ENCODE results near the gene CRHBP.
"Not testable (repeated sequence)": the region's sequence is repeated elsewhere in the genome, so short reads cannot be mapped to it uniquely, and the experiment has no call there.

Gene CRHBP

DNA sequence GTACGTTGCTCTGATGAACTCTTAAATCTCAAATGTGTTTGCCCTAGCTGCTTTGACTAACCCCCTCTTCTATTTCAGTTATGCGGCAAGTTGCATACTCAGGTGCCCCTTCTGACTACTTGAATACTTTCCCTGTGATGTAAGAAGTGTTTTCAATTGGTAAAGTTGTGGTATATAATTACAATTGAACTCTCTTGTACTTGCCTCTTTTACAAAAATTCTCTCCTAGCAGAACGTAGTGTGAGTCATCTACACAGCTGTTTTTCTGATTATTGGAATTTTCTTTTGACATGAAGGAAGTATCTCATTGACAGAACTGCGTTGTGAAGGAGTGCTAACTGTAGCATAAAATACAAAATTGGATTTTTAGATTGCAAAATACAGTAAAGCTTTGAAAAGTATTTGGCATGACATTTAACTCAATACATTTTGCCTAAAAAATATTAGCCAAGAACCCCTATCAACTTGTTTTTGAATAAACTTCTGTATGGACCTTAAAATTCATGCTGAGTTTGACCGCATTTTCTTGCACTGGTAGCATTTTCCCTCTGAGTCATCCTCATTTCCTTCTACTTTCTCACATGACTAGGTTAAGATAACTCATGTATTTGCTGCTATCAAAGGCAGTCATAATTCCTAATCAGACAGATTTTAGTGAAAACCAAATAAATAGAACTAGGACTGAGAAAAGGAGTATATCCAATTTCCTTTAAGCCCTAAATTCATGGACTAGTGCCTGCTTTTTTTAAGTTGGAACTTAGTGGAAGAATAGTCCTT, 6.3 kb downstream of the CRHBP start:
- in situ Hi-C loops (cut with MboI; ENCODE audit: low sequenced_read_pairs) = no loop called here

- in situ Hi-C loops (cut with MboI; ENCODE audit: low sequenced_read_pairs) = no loop called here
Measured at GRCh38 chr5:76960004-76960625, 7.3 kb downstream of the CRHBP start.

DNA sequence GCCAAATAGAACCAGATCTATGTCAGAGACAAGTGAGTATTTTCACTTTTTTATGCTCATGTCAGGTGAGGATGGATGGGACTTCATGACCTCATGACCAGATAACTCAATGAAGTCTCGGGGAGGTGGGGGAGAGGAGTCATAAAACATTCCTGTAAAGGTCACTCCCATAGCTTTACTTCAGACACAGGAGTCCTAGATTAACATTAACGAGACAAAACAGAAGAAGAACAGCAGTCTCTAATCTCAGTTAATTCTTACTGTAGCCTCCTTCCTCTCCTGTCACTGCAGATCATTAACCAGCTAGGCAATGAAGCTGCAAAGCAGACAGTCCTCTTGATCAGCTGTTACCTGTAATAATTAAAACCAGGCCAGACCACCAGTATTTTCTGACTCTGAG, 11.2 kb downstream of the CRHBP start:
- in situ Hi-C loops (cut with MboI; ENCODE audit: low sequenced_read_pairs) = no loop called here

- in situ Hi-C loops (cut with MboI; ENCODE audit: low sequenced_read_pairs) = no loop called here
Measured at GRCh38 chr5:76971511-76971910, 18.7 kb downstream of the CRHBP start.

DNA sequence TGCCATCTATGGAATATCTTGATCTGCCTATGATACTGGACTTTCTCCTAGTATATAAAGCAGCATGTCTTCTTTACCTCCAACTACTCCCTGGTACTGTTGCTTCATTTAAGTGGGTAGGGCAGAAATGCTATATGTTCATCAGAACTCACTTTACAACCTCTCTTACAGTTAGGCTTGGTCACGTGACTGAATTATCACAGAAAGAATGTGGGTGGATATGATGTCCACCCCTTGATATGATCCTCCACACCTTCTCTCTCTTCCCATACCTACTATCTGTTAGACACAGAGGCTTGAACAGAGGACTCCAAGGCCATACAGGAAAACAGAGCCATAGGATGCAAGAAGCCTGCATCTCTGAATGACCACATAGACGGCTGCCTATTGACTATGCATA, 19.8 kb downstream of the CRHBP start:
- in situ Hi-C loops (cut with MboI; ENCODE audit: low sequenced_read_pairs) = no loop called here

GRCh38 chr5:76974785-76975184, 21.9 kb downstream of the CRHBP start:
- in situ Hi-C loops (cut with MboI; ENCODE audit: low sequenced_read_pairs) = no loop called here

DNA sequence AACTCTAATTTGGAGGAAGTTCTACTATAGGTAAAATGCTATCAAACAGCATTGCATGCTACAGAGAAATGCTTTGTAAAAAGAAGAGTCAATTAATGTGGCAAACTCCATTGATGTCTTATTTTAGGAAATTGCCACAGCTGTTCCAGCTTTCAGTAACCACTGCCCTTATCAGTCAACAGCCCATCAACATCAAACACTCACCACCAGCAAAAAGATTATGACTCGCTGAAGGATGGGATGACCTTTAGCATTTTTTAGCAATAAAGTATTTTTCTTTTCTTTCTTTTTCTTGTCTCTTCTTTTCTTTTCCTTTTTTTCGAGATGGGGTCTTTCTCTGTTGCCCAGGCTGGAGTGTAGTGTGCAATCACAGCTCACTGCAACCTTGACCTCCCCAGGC, 26.0 kb downstream of the CRHBP start:
- in situ Hi-C loops (cut with MboI; ENCODE audit: low sequenced_read_pairs) = no loop called here

DNA sequence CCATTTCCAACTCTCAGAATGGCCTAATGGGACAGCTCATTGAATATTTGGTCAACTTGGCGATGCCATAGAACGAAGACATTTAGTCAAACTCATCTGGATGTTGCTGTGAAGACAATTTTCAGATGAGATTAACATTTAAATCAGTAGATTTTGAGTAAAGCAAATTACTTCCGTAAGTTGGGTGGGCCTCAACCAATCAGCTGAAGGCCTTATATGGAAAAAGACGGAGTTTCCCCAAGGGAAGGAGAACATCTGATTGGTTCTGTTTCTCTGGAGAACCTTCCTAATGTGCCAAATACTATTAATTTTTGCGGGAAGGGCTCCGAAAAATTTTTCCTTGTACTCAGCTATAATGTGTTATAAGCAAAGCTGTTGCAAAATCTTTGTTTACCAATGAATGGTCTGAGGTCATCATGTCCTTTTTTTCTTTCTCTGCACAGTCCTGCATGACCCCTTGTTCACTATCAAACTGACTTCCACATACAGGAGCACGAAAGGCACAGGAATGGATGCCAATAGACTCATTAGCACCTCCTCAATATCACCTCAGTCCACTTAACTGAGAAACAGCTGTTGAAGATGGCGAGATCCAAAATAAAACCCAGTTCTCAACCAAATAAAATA, 27.8 kb downstream of the CRHBP start:
- in situ Hi-C loops (cut with MboI; ENCODE audit: low sequenced_read_pairs) = no loop called here

- in situ Hi-C loops (cut with MboI; ENCODE audit: low sequenced_read_pairs) = no loop called here
Measured at GRCh38 chr5:76982450-76982849, 29.6 kb downstream of the CRHBP start.

DNA sequence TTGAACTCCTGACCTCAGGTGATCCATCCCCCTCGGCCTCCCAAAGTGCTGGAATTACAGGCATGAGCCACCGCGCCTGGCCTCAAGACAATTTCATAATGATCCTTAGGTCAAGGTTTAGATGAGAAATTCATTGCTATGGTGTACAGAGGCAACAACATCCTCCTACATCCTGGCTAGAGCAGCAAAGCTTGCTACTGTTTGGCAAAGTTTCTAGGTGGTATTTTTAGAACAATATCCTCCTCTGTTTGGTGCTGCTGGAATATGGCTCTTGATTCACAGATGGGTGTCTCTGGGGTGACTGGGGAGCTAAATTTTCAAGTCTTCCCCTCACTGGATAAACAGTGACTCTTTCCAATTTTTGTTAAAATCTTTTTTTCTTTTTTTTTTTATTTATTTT, 30.6 kb downstream of the CRHBP start:
- in situ Hi-C loops (cut with MboI; ENCODE audit: low sequenced_read_pairs) = no loop called here

GRCh38 chr5:76986825-76987526, 34.1 kb downstream of the CRHBP start:
- in situ Hi-C loops (cut with MboI; ENCODE audit: low sequenced_read_pairs) = no loop called here

- in situ Hi-C loops (cut with MboI; ENCODE audit: low sequenced_read_pairs) = no loop called here
Measured at GRCh38 chr5:76990899-76991459, 38.1 kb downstream of the CRHBP start.

DNA sequence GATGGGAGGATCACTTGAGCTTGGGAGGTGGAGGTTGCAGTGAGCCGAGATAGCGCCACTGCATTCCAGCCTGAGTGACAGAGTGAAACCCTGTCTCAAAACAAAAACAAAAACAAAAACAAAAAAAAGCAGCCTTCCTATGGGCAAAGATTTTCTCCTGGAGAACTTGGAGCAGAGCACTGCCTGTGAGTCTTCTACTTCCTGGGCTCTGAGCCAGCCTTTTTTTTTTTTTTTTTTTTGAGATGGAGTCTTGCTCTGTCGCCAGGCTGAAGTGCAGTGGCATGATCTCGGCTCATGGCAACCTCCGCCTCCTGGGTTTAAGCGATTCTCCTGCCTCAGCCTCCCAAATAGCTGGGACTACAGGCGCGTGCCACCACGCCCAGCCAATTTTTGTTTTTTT, 40.6 kb downstream of the CRHBP start:
- in situ Hi-C loops (cut with MboI; ENCODE audit: low sequenced_read_pairs) = not testable (repeated sequence)

DNA sequence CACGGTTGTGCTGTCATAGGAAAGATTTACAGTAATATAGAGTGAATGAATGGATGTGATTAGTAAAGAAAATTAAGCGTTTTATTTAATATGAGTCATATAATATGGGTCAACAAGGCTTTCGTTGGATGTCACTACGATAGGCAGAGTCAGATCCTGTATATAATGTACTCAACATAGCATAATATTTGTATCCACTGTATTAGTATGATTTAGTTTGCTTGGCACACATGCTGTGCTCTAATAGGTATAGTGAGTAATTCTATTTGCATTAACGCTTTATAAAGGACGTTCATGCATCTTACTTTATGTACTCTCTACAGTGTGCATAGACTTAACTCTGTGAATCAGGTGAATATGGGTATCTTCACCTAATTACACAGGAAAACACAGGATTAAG, 41.5 kb downstream of the CRHBP start:
- in situ Hi-C loops (cut with MboI; ENCODE audit: low sequenced_read_pairs) = no loop called here

- in situ Hi-C loops (cut with MboI; ENCODE audit: low sequenced_read_pairs) = not testable (repeated sequence)
Measured at GRCh38 chr5:76998251-76998650, 45.4 kb downstream of the CRHBP start.

DNA sequence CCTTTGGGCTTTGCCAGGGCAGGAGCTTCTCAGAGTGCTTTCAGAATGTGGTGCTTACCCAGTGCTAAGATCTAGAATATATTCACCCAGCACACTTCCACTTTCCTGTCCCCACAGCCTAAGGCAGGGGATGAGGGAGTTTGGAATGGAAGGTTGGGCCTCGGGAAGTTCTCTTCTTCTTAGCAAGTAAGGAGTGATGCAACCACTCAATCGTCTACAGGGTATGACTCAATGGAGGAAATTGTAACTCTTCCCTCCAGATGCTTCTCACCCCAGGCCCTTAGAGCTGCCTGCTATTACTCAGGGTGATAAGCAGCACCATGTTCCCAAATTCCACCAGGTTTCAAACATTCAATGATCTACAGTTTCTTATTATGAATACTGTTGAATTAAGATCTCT, 46.6 kb downstream of the CRHBP start:
- in situ Hi-C loops (cut with MboI; ENCODE audit: low sequenced_read_pairs) = no loop called here

GRCh38 chr5:77003246-77003645, 50.4 kb downstream of the CRHBP start:
- in situ Hi-C loops (cut with MboI; ENCODE audit: low sequenced_read_pairs) = no loop called here

- in situ Hi-C loops (cut with MboI; ENCODE audit: low sequenced_read_pairs) = no loop called here
Measured at GRCh38 chr5:77006124-77006523, 53.3 kb downstream of the CRHBP start.

DNA sequence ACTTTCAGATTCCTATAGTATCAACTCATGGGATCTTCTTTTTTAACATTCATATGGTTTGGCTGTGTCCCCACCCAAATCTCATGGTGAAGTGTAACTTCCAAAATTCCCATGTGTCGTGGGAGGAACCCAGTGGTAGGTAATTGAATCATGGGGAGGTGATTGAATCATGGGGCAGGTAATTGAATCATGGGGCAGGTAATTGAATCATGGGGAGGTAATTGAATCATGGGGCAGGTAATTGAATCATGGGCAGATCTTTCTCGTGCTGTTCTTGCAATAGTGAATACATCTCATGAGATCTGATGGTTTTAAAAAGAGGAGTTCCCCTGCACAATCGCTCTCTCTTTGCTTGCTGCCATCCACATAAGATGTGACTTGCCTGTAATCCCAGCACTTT, 55.6 kb downstream of the CRHBP start:
- in situ Hi-C loops (cut with MboI; ENCODE audit: low sequenced_read_pairs) = no loop called here

DNA sequence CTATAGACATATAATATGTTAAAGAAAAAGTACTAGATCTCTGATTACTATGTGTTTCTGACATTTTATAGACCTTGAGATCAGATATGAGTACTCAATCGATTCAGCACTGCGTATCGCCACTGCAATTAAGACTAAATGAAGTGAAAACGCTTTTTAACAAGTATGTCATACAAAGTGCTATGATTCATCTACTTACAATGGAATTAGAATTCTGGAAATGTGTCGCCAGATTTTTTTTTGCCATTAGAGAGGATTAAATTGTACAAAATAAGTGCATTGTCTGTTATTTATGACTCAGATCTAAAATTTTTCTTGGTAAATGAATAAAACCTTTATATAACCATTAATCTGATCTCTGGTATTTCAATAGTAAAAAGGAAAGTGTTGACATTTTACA, 57.4 kb downstream of the CRHBP start:
- in situ Hi-C loops (cut with MboI; ENCODE audit: low sequenced_read_pairs) = no loop called here

DNA sequence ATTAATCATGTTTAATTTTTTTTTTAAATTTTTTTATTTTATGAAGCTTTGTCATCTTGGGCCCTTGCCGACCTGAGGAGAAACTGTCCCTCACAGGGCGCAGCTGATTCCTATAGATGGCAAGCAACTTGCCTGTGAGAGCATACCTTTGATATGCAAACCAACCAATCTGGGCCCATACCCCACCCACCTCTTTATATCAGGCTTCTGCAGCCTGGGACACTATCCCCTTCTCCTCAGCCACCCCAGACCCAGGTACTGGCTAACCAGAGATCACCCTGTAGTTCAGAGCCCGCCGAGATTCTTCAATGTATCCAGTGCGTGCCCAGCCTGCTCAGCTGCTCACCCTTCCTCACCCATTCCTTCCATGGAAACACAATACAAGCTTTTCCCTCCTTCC, 58.7 kb downstream of the CRHBP start:
- in situ Hi-C loops (cut with MboI; ENCODE audit: low sequenced_read_pairs) = no loop called here

All from hTERT RPE-1 (cell line).